ENCODE results near the gene DCLRE1B.

DNA sequence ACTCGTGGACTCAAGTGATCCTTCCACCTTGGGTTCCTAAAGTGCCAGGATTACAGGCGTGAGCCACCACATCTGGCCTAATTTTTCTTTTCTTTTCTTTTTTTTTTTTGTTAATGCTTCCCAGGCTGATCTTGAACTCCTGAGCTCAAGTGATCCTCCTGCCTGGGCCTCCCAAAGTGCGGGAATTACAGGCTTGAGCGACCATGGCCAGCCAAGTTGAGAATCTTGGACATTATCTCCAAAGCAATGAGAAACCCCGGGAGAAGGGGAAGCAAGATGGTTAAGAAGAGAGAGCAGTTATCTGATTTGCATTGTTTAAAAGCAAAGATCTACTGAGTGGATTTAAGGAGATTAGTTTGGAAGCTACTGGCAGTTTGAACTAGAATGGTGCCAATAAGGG, 33.1 kb downstream of the DCLRE1B start:
- TF ChIP-seq, protein P1, sequence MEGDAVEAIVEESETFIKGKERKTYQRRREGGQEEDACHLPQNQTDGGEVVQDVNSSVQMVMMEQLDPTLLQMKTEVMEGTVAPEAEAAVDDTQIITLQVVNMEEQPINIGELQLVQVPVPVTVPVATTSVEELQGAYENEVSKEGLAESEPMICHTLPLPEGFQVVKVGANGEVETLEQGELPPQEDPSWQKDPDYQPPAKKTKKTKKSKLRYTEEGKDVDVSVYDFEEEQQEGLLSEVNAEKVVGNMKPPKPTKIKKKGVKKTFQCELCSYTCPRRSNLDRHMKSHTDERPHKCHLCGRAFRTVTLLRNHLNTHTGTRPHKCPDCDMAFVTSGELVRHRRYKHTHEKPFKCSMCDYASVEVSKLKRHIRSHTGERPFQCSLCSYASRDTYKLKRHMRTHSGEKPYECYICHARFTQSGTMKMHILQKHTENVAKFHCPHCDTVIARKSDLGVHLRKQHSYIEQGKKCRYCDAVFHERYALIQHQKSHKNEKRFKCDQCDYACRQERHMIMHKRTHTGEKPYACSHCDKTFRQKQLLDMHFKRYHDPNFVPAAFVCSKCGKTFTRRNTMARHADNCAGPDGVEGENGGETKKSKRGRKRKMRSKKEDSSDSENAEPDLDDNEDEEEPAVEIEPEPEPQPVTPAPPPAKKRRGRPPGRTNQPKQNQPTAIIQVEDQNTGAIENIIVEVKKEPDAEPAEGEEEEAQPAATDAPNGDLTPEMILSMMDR (IDR thresholded peaks at IDR 0.05) = no peak
- no peak for TF ChIP-seq POLR2A (IDR thresholded peaks at IDR 0.05)
